ENCODE measurements around the gene ADGRE1. TPM values are rescaled to one million over a fixed set of nuclear protein-coding genes. Genes with fewer than 3 reads are reported as not detected.

ADGRE1 gene
- total and polyA plus RNA-seq, 2 of the 4 experiments (the other 2 are of a cell fraction), result not detected

GRCh38 chr19:6853868-6854267 lies 33.5 kb upstream of the ADGRE1 start:
- Histone ChIP-seq H3K79me1 (ENCODE audit: low read depth in 1 of 2, low read length in 2 of 2) (no peaks in the 10 kb centered on the region), H3K56ac (ENCODE audit: extremely low read depth, insufficient read depth, low read length) (no peak overlapping the region), H3K27ac (ENCODE audit: insufficient read depth, low read length) (no peak overlapping the region), H3K4me3 (ENCODE audit: insufficient read depth, low read depth, low read length) (no peak overlapping the region), H4K8ac (ENCODE audit: low read depth in 2 of 2, low read length in 2 of 2) (no peak overlapping the region), H2BK120ac (ENCODE audit: low read depth, low read length) (no peak overlapping the region), H3K23ac (ENCODE audit: low read depth, low read length) (no peak overlapping the region), H2BK15ac (ENCODE audit: low read depth, low read length) (no peak overlapping the region), H3K36me3 (ENCODE audit: control insufficient read depth, insufficient read depth, low read length) (no peaks in the 10 kb centered on the region), H3K18ac (ENCODE audit: low read depth, low read length) (no peak overlapping the region), H2AK5ac (ENCODE audit: low read depth, low read length) (no peak overlapping the region), H4K20me1 (ENCODE audit: insufficient read depth, low read length) (no peaks in the 10 kb centered on the region), H3K4ac (ENCODE audit: low read depth, low read length) (no peak overlapping the region), H3K4me1 (ENCODE audit: control insufficient read depth, insufficient read depth, low read length) (no peaks in the 10 kb centered on the region), H2AFZ (replicated peaks; ENCODE audit: low read length, poor library complexity) (no peak overlapping the region), H4K91ac (ENCODE audit: insufficient read depth, low read depth, low read length) (no peak overlapping the region), H2BK20ac (ENCODE audit: low read depth, low read length) (no peak overlapping the region), H3K27me3 (ENCODE audit: control insufficient read depth, insufficient read depth, low read length) (no peaks in the 10 kb centered on the region), H2BK5ac (ENCODE audit: low read depth, low read length, poor library complexity, severe bottlenecking) (no peak overlapping the region), H2AK9ac (replicated peaks; ENCODE audit: low read depth, low read length, poor library complexity) (no peak overlapping the region), H3K4me2 (ENCODE audit: low read depth, low read length) (no peak overlapping the region), H4K5ac (ENCODE audit: low read depth, low read length) (no peak overlapping the region), H3K14ac (replicated peaks; ENCODE audit: low read depth, low read length) (no peak overlapping the region), H3K9ac (ENCODE audit: low read depth, low read length) (no peak overlapping the region), H3K9me3 (ENCODE audit: control insufficient read depth, insufficient read depth, low read length) (no peaks in the 10 kb centered on the region), H3K9me1 (ENCODE audit: insufficient read depth, low read length) (no peaks in the 10 kb centered on the region)
- no peak for ATAC-seq (ENCODE audit: low read depth)
- 80% methylated on average over 1 of the region's 11 CpGs; no CpG with 5 or more reads in 1 of the 2 experiments for WGBS, 2 experiments (ENCODE audit: extremely low coverage in 2 of 2, insufficient read length in 1 of 2)
- dilution Hi-C loops (cut with HindIII; ENCODE audit: low sequenced_read_pairs, unreplicated experiment), result no loop called here
- TF ChIP-seq RFX5 (IDR thresholded peaks at IDR 0.05; ENCODE audit: low read depth, low read length) (no peak), ELK1 (IDR thresholded peaks at IDR 0.05; ENCODE audit: borderline replicate concordance, low read depth, low read length) (no peak), MAZ (IDR thresholded peaks at IDR 0.05; ENCODE audit: borderline replicate concordance, low read depth, low read length) (no peak), FOS (IDR thresholded peaks at IDR 0.05; ENCODE audit: low read depth, low read length) (no peak), CHD1 (IDR thresholded peaks at IDR 0.05; ENCODE audit: low read depth, low read length) (no peak), NFE2L2 (IDR thresholded peaks at IDR 0.05; ENCODE audit: low read depth, low read length) (no peak), SMC3 (IDR thresholded peaks at IDR 0.05; ENCODE audit: low read depth, low read length) (no peak), BHLHE40 (IDR thresholded peaks at IDR 0.05; ENCODE audit: low read depth, low read length) (no peak), POLR2A (IDR thresholded peaks at IDR 0.05; ENCODE audit: low read depth, low read length) (no peak)
- no peak for DNase-seq
- no TSS peak for BruUV-seq (replicated peaks)
- ChIA-PET POLR2A (ENCODE audit: unreplicated experiment) (no interaction called here), CTCF (interaction anchor here (1.0 kb wide), 1 partner anchor 9 kb away, joined by 3 read pairs; no protein-coding TSS in a partner anchor)
- intact Hi-C loops (cut with micrococcal nuclease), result no loop called here
- in situ Hi-C loops (cut with MboI; ENCODE audit: low sequenced_read_pairs), result loop anchor here (25.0 kb wide), 1 partner anchor 717 kb away; the partner anchor contains the start of gene ACSBG2
